Activated CD8-positive, alpha-beta memory T cell treated with anti-CD3 and anti-CD28 coated beads, Interleukin-2, amount 10 ng/mL, durations not matched to agents 7 days and 5 days (primary cell): ENCODE measurements around the gene MEST. TPM values are rescaled to one million over a fixed set of nuclear protein-coding genes. Genes with fewer than 3 reads are reported as not detected.

ENCODE experiments used
- ATAC-seq: fragments of 150-1000 bp; cut with Tn5 transposase; one replicate; pipeline ENCODE4 v1.10.0; 2021; ENCODE audit warnings: moderate library complexity
- CTCF ChIA-PET: fragments of 350-600 bp; sonication (Branson Sonifier 250); formaldehyde crosslinking; loops from one replicate; lab custom pipeline; 2021; ENCODE audit warnings: antibody characterized with exemption; lab: Charles Lee
- DNase-seq: peaks from one replicate; pipeline ENCODE4 v3.0.0-alpha.2; 2020
- H3K27ac Mint-ChIP-seq: one replicate; pipeline ENCODE4 v1.8.0; 2021; ENCODE audit warnings: mild to moderate bottlenecking, mixed read lengths
- H3K27me3 Mint-ChIP-seq: one replicate; pipeline ENCODE4 v1.8.0; 2021; ENCODE audit warnings: mixed read lengths
- H3K36me3 Mint-ChIP-seq: one replicate; pipeline ENCODE4 v1.8.0; 2021; ENCODE audit warnings: mild to moderate bottlenecking, mixed read lengths
- H3K4me1 Mint-ChIP-seq: one replicate; pipeline ENCODE4 v1.8.0; 2021; ENCODE audit warnings: mixed read lengths
- H3K4me3 Mint-ChIP-seq: one replicate; pipeline ENCODE4 v1.8.0; 2021; ENCODE audit warnings: mild to moderate bottlenecking, moderate library complexity, mixed read lengths
- H3K9me3 Mint-ChIP-seq: one replicate; pipeline ENCODE4 v1.8.0; 2022; ENCODE audit warnings: low read depth, mixed read lengths
- total RNA-seq, 2 experiments: library from RNA; stranded (reverse); gene quantifications; one replicate each; pipeline ENCODE4 v1.2.3, GENCODE V29; 2021

Gene MEST
- total RNA-seq, 2 experiments from 2014 or later: 2.5 to 3.2 TPM

GRCh38 chr7:130473289-130473688 lies 18.6 kb upstream of the MEST start:
- DNase-seq: no peak
- Mint-ChIP-seq H3K4me3 (no peak overlapping the region), H3K4me1 (peaks cover 23% of the 10 kb centered on the region), H3K27me3 (peaks cover 16% of the 10 kb centered on the region), H3K27ac (no peak overlapping the region), H3K36me3 (no peaks in the 10 kb centered on the region), H3K9me3 (peaks cover 2% of the 10 kb centered on the region)
- ATAC-seq: no peak
- CTCF ChIA-PET: interaction anchor here (0.5 to 1.2 kb wide), 2 partner anchors 11 to 60 kb away, joined by 3 read pairs; no protein-coding TSS in a partner anchor

GRCh38 chr7:130473876-130474275 lies 18.0 kb upstream of the MEST start:
- no peaks in the 10 kb centered on the region for H3K36me3 Mint-ChIP-seq
- peaks cover 2% of the 10 kb centered on the region for H3K9me3 Mint-ChIP-seq
- peaks cover 23% of the 10 kb centered on the region for H3K4me1 Mint-ChIP-seq
- no peak overlapping the region for H3K4me3 Mint-ChIP-seq
- peaks cover 15% of the 10 kb centered on the region for H3K27me3 Mint-ChIP-seq
- CTCF ChIA-PET: interaction anchor here (1.2 kb wide), 1 partner anchor 10 kb away, joined by 3 read pairs; no protein-coding TSS in a partner anchor
- no peak for ATAC-seq
- H3K27ac Mint-ChIP-seq: no peak overlapping the region
- no peak for DNase-seq

- H3K27ac Mint-ChIP-seq: no peak overlapping the region
- H3K4me3 Mint-ChIP-seq: no peak overlapping the region
- CTCF ChIA-PET: interaction anchor here (0.8 kb wide), 1 partner anchor 11 kb away, joined by 3 read pairs; no protein-coding TSS in a partner anchor
These were observed 16.1 kb upstream of the MEST start for GRCh38 chr7:130475776-130476175.

GRCh38 chr7:130476297-130477150 lies 15.4 kb upstream of the MEST start:
- H3K4me3 Mint-ChIP-seq: no peak overlapping the region

More at GRCh38 chr7:130475776-130476175, 16.1 kb upstream of the MEST start:
- peaks cover 21% of the 10 kb centered on the region for H3K4me1 Mint-ChIP-seq
- peaks cover 4% of the 10 kb centered on the region for H3K9me3 Mint-ChIP-seq
- peaks cover 2% of the 10 kb centered on the region for H3K36me3 Mint-ChIP-seq
- peaks cover 11% of the 10 kb centered on the region for H3K27me3 Mint-ChIP-seq
- DNase-seq (no peak), ATAC-seq (no peak)

GRCh38 chr7:130478991-130479390 lies 12.9 kb upstream of the MEST start:
- Mint-ChIP-seq H3K4me3 (no peak overlapping the region), H3K27me3 (peaks cover 21% of the 10 kb centered on the region), H3K36me3 (peaks cover 2% of the 10 kb centered on the region), H3K27ac (no peak overlapping the region), H3K9me3 (peaks cover 4% of the 10 kb centered on the region), H3K4me1 (peaks cover 18% of the 10 kb centered on the region)
- CTCF ChIA-PET: no interaction called here
- ATAC-seq: no peak
- DNase-seq: no peak

More at GRCh38 chr7:130476297-130477150, 15.4 kb upstream of the MEST start:
- H3K27me3 Mint-ChIP-seq: peaks cover 11% of the 10 kb centered on the region
- peaks cover 21% of the 10 kb centered on the region for H3K4me1 Mint-ChIP-seq
- CTCF ChIA-PET: interaction anchor here (0.6 to 0.9 kb wide), 3 partner anchors 10 to 405 kb away, joined by 3 read pairs; no protein-coding TSS in a partner anchor
- H3K36me3 Mint-ChIP-seq: peaks cover 2% of the 10 kb centered on the region
- ATAC-seq: peak; percentile 72
- DNase-seq: no peak
- H3K9me3 Mint-ChIP-seq: peaks cover 4% of the 10 kb centered on the region
- H3K27ac Mint-ChIP-seq: peak overlapping the region; percentile 6

- H3K27ac Mint-ChIP-seq: no peak overlapping the region
- H3K27me3 Mint-ChIP-seq: peaks cover 25% of the 10 kb centered on the region
- no peak overlapping the region for H3K4me3 Mint-ChIP-seq
- peaks cover 4% of the 10 kb centered on the region for H3K9me3 Mint-ChIP-seq
- H3K36me3 Mint-ChIP-seq: peaks cover 3% of the 10 kb centered on the region
- CTCF ChIA-PET: no interaction called here
- ATAC-seq: no peak
- H3K4me1 Mint-ChIP-seq: peaks cover 20% of the 10 kb centered on the region
- no peak for DNase-seq
These were observed 12.0 kb upstream of the MEST start for GRCh38 chr7:130479716-130480400.

GRCh38 chr7:130481898-130482297 lies 10.0 kb upstream of the MEST start:
- DNase-seq: no peak
- Mint-ChIP-seq H3K27me3 (peaks cover 39% of the 10 kb centered on the region), H3K4me1 (peaks cover 25% of the 10 kb centered on the region), H3K4me3 (no peak overlapping the region), H3K9me3 (peaks cover 4% of the 10 kb centered on the region), H3K27ac (no peak overlapping the region), H3K36me3 (peaks cover 4% of the 10 kb centered on the region)
- CTCF ChIA-PET: no interaction called here
- ATAC-seq: no peak

- CTCF ChIA-PET: interaction anchor here (1.1 kb wide), 1 partner anchor 275 kb away, joined by 4 read pairs; no protein-coding TSS in a partner anchor
- Mint-ChIP-seq H3K9me3 (peaks cover 2% of the 10 kb centered on the region), H3K27ac (no peak overlapping the region), H3K27me3 (peaks cover 46% of the 10 kb centered on the region), H3K4me3 (no peak overlapping the region), H3K36me3 (peaks cover 4% of the 10 kb centered on the region), H3K4me1 (peaks cover 24% of the 10 kb centered on the region)
- DNase-seq: no peak
- no peak for ATAC-seq
These were observed 8.9 kb upstream of the MEST start for GRCh38 chr7:130483031-130483430.

- H3K27me3 Mint-ChIP-seq: peaks cover 66% of the 10 kb centered on the region
- CTCF ChIA-PET: no interaction called here
- peaks cover 24% of the 10 kb centered on the region for H3K4me1 Mint-ChIP-seq
- no peak overlapping the region for H3K27ac Mint-ChIP-seq
- no peak for ATAC-seq
- no peaks in the 10 kb centered on the region for H3K9me3 Mint-ChIP-seq
- H3K4me3 Mint-ChIP-seq: peak overlapping the region; percentile 43
- DNase-seq: no peak
- H3K36me3 Mint-ChIP-seq: peaks cover 2% of the 10 kb centered on the region
These were observed 6.2 kb upstream of the MEST start for GRCh38 chr7:130485734-130486113.

GRCh38 chr7:130486114-130486953 lies 5.6 kb upstream of the MEST start:
- Mint-ChIP-seq H3K4me1 (peaks cover 27% of the 10 kb centered on the region), H3K9me3 (no peaks in the 10 kb centered on the region), H3K27ac (no peak overlapping the region), H3K4me3 (peak overlapping the region; percentile 66), H3K27me3 (peaks cover 70% of the 10 kb centered on the region), H3K36me3 (peaks cover 2% of the 10 kb centered on the region)
- CTCF ChIA-PET: interaction anchor here (0.6 to 1.2 kb wide), 8 partner anchors 8 to 414 kb away, joined by 3 to 4 read pairs (median 3); partner anchors contain the start of gene COPG2
- DNase-seq (peak; percentile 66), ATAC-seq (peak; percentile 76)

- CTCF ChIA-PET: interaction anchor here (0.6 to 1.2 kb wide), 9 partner anchors 9 to 415 kb away, joined by 3 to 4 read pairs (median 3); partner anchors contain the start of gene COPG2
These were observed 4.9 kb upstream of the MEST start for GRCh38 chr7:130486954-130487436.

GRCh38 chr7:130488392-130489139 lies 3.3 kb upstream of the MEST start:
- no peak overlapping the region for H3K4me3 Mint-ChIP-seq
- no peak for ATAC-seq
- H3K9me3 Mint-ChIP-seq: no peaks in the 10 kb centered on the region

More at GRCh38 chr7:130486954-130487436, 4.9 kb upstream of the MEST start:
- Mint-ChIP-seq H3K36me3 (peaks cover 2% of the 10 kb centered on the region), H3K4me1 (peaks cover 29% of the 10 kb centered on the region), H3K9me3 (no peaks in the 10 kb centered on the region), H3K27me3 (peaks cover 73% of the 10 kb centered on the region), H3K4me3 (peak overlapping the region; percentile 66), H3K27ac (no peak overlapping the region)
- DNase-seq (no peak), ATAC-seq (no peak)

More at GRCh38 chr7:130488392-130489139, 3.3 kb upstream of the MEST start:
- Mint-ChIP-seq H3K36me3 (peaks cover 7% of the 10 kb centered on the region), H3K4me1 (peaks cover 37% of the 10 kb centered on the region), H3K27me3 (peaks cover 80% of the 10 kb centered on the region), H3K27ac (no peak overlapping the region)
- CTCF ChIA-PET: interaction anchor here (1.1 kb wide), 1 partner anchor 23 kb away, joined by 4 read pairs; no protein-coding TSS in a partner anchor
- no peak for DNase-seq
